HEK293 (cell line): Measurements from ENCODE around the gene LCOR.

ENCODE experiments used
- GLI4 ChIP-seq: fragments of 450-650 bp; formaldehyde crosslinking; IDR thresholded peaks from 2 replicates; pipeline ENCODE4 v1.5.1; 2016; ENCODE audit warnings: missing biosample characterization, missing genetic modification characterization
- KLF16 ChIP-seq: fragments of 450-650 bp; formaldehyde crosslinking; IDR thresholded peaks from 2 replicates; pipeline ENCODE4 v1.5.1; 2017; ENCODE audit warnings: missing biosample characterization, missing genetic modification characterization
- MEIS1 ChIP-seq: sonication (generic); formaldehyde crosslinking; IDR thresholded peaks from 2 replicates; pipeline ENCODE4 v1.8.1; 2022; ENCODE audit warnings: missing genetic modification reagents, mild to moderate bottlenecking, borderline replicate concordance
- ZBTB1 ChIP-seq: fragments of 450-650 bp; formaldehyde crosslinking; IDR thresholded peaks from 2 replicates; pipeline ENCODE4 v1.5.1; 2016; ENCODE audit warnings: missing biosample characterization, missing genetic modification characterization
- ZNF19 ChIP-seq: fragments of 450-650 bp; formaldehyde crosslinking; IDR thresholded peaks from 2 replicates; pipeline ENCODE4; 2016; ENCODE audit warnings: missing biosample characterization, missing genetic modification characterization, low read depth
- ZNF239 ChIP-seq: fragments of 450-650 bp; formaldehyde crosslinking; IDR thresholded peaks from 2 replicates; pipeline ENCODE4 v1.5.1; 2016; ENCODE audit warnings: missing biosample characterization, missing genetic modification characterization
- ZNF266 ChIP-seq: fragments of 450-650 bp; formaldehyde crosslinking; IDR thresholded peaks from 2 replicates; pipeline ENCODE4 v1.5.1; 2016; ENCODE audit warnings: missing biosample characterization, missing genetic modification characterization, low read depth
- ZNF274 ChIP-seq, 2 experiments: fragments of 200-500 bp in 1 of 2; fragments of 450-650 bp in 1 of 2; sonication (Bioruptor generic) in 1 of 2; formaldehyde crosslinking in 1 of 2; IDR thresholded peaks; 2 replicates each; pipeline versions ENCODE4 v1.5.1 to v1.6.1; 2014 to 2016; ENCODE audit warnings: borderline replicate concordance in 1 of 2, inconsistent platforms in 1 of 2, low read length in 1 of 2, missing biosample characterization in 1 of 2, missing genetic modification characterization in 1 of 2
- ZNF555 ChIP-seq: fragments of 450-650 bp; formaldehyde crosslinking; conservative IDR thresholded peaks from 2 replicates; pipeline ENCODE4 v1.5.1; 2017; ENCODE audit warnings: missing biosample characterization, mild to moderate bottlenecking, missing genetic modification characterization, inconsistent platforms
- ZSCAN30 ChIP-seq: fragments of 450-650 bp; IDR thresholded peaks from 2 replicates; pipeline ENCODE4 v1.5.1; 2018; ENCODE audit warnings: missing biosample characterization, mild to moderate bottlenecking, missing genetic modification characterization, moderate library complexity
- TF ChIP-seq, protein P1 (sequence below): fragments of 450-650 bp; formaldehyde crosslinking; IDR thresholded peaks from 2 replicates; pipeline ENCODE4 v1.5.1; 2016; ENCODE audit warnings: missing biosample characterization, missing genetic modification characterization
- TF ChIP-seq, protein P2 (sequence below): fragments of 450-650 bp; formaldehyde crosslinking; IDR thresholded peaks from 2 replicates; pipeline ENCODE4 v1.5.1; 2017; ENCODE audit warnings: missing biosample characterization, mild to moderate bottlenecking, missing genetic modification characterization, moderate library complexity
- TF ChIP-seq, protein P3 (sequence below): fragments of 450-650 bp; formaldehyde crosslinking; IDR thresholded peaks from 2 replicates; pipeline ENCODE4 v1.5.1; 2016; ENCODE audit warnings: missing biosample characterization, missing genetic modification characterization, low read depth

DNA sequence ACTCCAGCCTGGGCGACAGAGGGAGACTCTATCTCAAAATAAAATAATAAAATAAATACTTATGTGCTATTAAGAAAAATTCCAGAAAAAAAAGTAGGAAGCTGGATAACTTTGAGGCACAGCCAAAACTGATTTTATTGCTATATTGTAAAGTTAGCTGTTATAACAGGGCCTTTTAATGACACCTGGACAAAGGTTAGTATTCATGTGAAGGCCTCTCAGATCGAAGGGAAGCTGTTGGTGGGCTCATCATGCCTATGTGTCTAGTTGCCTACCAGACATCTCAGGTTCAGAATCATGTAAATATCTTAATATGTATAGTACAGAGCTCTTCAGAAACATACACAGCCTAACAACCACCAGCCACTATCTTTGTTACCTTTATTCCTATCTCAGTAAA, 143.0 kb downstream of the LCOR start:
- TF ChIP-seq, protein P1, sequence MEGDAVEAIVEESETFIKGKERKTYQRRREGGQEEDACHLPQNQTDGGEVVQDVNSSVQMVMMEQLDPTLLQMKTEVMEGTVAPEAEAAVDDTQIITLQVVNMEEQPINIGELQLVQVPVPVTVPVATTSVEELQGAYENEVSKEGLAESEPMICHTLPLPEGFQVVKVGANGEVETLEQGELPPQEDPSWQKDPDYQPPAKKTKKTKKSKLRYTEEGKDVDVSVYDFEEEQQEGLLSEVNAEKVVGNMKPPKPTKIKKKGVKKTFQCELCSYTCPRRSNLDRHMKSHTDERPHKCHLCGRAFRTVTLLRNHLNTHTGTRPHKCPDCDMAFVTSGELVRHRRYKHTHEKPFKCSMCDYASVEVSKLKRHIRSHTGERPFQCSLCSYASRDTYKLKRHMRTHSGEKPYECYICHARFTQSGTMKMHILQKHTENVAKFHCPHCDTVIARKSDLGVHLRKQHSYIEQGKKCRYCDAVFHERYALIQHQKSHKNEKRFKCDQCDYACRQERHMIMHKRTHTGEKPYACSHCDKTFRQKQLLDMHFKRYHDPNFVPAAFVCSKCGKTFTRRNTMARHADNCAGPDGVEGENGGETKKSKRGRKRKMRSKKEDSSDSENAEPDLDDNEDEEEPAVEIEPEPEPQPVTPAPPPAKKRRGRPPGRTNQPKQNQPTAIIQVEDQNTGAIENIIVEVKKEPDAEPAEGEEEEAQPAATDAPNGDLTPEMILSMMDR (tag by site-specific recombination) = no peak
- no peak for TF ChIP-seq ZBTB1
- no peak for TF ChIP-seq GLI4
- TF ChIP-seq ZNF19 (tag by site-specific recombination) = no peak
- no peak for TF ChIP-seq ZNF274 (IDR thresholded peaks at IDR 0.05; ENCODE audit: low read length)
- no peak for TF ChIP-seq ZNF274 (tag by site-specific recombination; IDR thresholded peaks at IDR 0.05; ENCODE audit: borderline replicate concordance)
- TF ChIP-seq, protein P2, sequence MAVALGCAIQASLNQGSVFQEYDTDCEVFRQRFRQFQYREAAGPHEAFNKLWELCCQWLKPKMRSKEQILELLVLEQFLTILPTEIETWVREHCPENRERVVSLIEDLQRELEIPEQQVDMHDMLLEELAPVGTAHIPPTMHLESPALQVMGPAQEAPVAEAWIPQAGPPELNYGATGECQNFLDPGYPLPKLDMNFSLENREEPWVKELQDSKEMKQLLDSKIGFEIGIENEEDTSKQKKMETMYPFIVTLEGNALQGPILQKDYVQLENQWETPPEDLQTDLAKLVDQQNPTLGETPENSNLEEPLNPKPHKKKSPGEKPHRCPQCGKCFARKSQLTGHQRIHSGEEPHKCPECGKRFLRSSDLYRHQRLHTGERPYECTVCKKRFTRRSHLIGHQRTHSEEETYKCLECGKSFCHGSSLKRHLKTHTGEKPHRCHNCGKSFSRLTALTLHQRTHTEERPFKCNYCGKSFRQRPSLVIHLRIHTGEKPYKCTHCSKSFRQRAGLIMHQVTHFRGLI = no peak
- TF ChIP-seq, protein P3, sequence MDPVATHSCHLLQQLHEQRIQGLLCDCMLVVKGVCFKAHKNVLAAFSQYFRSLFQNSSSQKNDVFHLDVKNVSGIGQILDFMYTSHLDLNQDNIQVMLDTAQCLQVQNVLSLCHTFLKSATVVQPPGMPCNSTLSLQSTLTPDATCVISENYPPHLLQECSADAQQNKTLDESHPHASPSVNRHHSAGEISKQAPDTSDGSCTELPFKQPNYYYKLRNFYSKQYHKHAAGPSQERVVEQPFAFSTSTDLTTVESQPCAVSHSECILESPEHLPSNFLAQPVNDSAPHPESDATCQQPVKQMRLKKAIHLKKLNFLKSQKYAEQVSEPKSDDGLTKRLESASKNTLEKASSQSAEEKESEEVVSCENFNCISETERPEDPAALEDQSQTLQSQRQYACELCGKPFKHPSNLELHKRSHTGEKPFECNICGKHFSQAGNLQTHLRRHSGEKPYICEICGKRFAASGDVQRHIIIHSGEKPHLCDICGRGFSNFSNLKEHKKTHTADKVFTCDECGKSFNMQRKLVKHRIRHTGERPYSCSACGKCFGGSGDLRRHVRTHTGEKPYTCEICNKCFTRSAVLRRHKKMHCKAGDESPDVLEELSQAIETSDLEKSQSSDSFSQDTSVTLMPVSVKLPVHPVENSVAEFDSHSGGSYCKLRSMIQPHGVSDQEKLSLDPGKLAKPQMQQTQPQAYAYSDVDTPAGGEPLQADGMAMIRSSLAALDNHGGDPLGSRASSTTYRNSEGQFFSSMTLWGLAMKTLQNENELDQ (tag by site-specific recombination) = no peak
- no peak for TF ChIP-seq KLF16
- TF ChIP-seq ZNF555 (tag by site-specific recombination) = no peak
- no peak for TF ChIP-seq MEIS1 (CRISPR knock-in tag)
- TF ChIP-seq ZNF239 = no peak
- TF ChIP-seq ZNF266 (tag by site-specific recombination) = no peak
- no peak for TF ChIP-seq ZSCAN30 (tag by site-specific recombination)
